Liver (tissue), 9 donors: ENCODE measurements around the gene HDAC3. TPM values are rescaled to one million over a fixed set of nuclear protein-coding genes. Genes with fewer than 3 reads are reported as not detected.

Source experiments
- DNase-seq: peaks from one replicate; pipeline ENCODE4 v3.0.0-alpha.2; 2017; ENCODE audit warnings: low spot score
- H3K27ac ChIP-seq, 2 donors: one replicate each; pipeline ENCODE4 v1.7.0; 2013; ENCODE audit warnings: inconsistent platforms in 2 of 2, low read length in 2 of 2, control low read depth in 1 of 2, low read depth in 1 of 2, mild to moderate bottlenecking in 1 of 2
- H3K27me3 ChIP-seq, 4 donors: one replicate each; pipeline versions ENCODE4 v1.6.1 to v1.7.0; 2013; ENCODE audit warnings: low read length in 3 of 4, inconsistent platforms in 1 of 4, mild to moderate bottlenecking in 1 of 4, moderate library complexity in 1 of 4; ENCODE audit not compliant: control insufficient read depth in 4 of 4, insufficient read depth in 4 of 4
- H3K36me3 ChIP-seq, 4 donors: one replicate each; pipeline versions ENCODE4 v1.6.1 to v1.7.0; 2013; ENCODE audit warnings: low read length in 3 of 4, mild to moderate bottlenecking in 3 of 4, low read depth in 1 of 4, moderate library complexity in 1 of 4; ENCODE audit not compliant: control insufficient read depth in 4 of 4, insufficient read depth in 3 of 4
- H3K4me1 ChIP-seq, 4 donors: one replicate each; pipeline versions ENCODE4 v1.6.1 to v1.7.0; 2013; ENCODE audit warnings: low read length in 3 of 4, mild to moderate bottlenecking in 3 of 4, moderate library complexity in 1 of 4; ENCODE audit not compliant: control insufficient read depth in 4 of 4, insufficient read depth in 4 of 4
- H3K4me3 ChIP-seq, 3 donors: one replicate each; pipeline versions ENCODE4 v1.6.1 to v1.7.0; 2013; ENCODE audit warnings: low read length in 3 of 3, control low read depth in 1 of 3, low read depth in 1 of 3, mild to moderate bottlenecking in 1 of 3
- H3K9ac ChIP-seq, 2 donors: one replicate each; pipeline ENCODE4 v1.7.0; 2013; ENCODE audit warnings: low read length in 2 of 2, mild to moderate bottlenecking in 2 of 2, moderate library complexity in 2 of 2, control low read depth in 1 of 2, low read depth in 1 of 2
- H3K9me3 ChIP-seq, 4 donors: one replicate each; pipeline versions ENCODE4 v1.6.1 to v1.7.0; 2013; ENCODE audit warnings: low read length in 3 of 4; ENCODE audit not compliant: control insufficient read depth in 4 of 4
- EGR1 ChIP-seq, 2 donors: IDR thresholded peaks; 2 replicates each; pipeline ENCODE4 v1.6.1; 2016 to 2018; ENCODE audit warnings: antibody characterized with exemption in 2 of 2, low read depth in 2 of 2
- FOXA2 ChIP-seq: IDR thresholded peaks from 2 replicates; pipeline ENCODE4 v1.6.1; 2016; ENCODE audit warnings: antibody characterized with exemption
- HNF4G ChIP-seq: IDR thresholded peaks from 2 replicates; pipeline ENCODE4 v1.6.1; 2016; ENCODE audit warnings: antibody characterized with exemption
- JUND ChIP-seq, 2 donors: IDR thresholded peaks; 2 replicates each; pipeline ENCODE4 v1.6.1; 2016; ENCODE audit warnings: antibody characterized with exemption in 2 of 2
- NR2F2 ChIP-seq: IDR thresholded peaks from 2 replicates; pipeline ENCODE4 v1.6.1; 2016; ENCODE audit warnings: antibody characterized with exemption
- RAD21 ChIP-seq, 2 donors: IDR thresholded peaks; 2 replicates each; pipeline ENCODE4 v1.6.1; 2016; ENCODE audit warnings: antibody characterized with exemption in 2 of 2, mild to moderate bottlenecking in 2 of 2
- SP1 ChIP-seq: IDR thresholded peaks from 2 replicates; pipeline ENCODE4 v1.6.1; 2018; ENCODE audit warnings: antibody characterized with exemption, mild to moderate bottlenecking
- TAF1 ChIP-seq: conservative IDR thresholded peaks from 2 replicates; pipeline ENCODE4 v1.6.1; 2016; ENCODE audit warnings: antibody characterized with exemption, mild to moderate bottlenecking
- YY1 ChIP-seq: IDR thresholded peaks from 2 replicates; pipeline ENCODE4 v1.6.1; 2016; ENCODE audit warnings: antibody characterized with exemption, mild to moderate bottlenecking
- WGBS: extraction: QIAGEN DNeasy Blood & Tissue Kit; methylation state at CpG from one replicate; pipeline ENCODE4 v1.1.7; 2013; 5-methylcytosine and 5-hydroxymethylcytosine counted together
- polyA plus RNA-seq, 2 donors: library from polyadenylated mRNA; stranded (reverse) in 1 of 2; unstranded in 1 of 2; fragments of 200-250 nt in 1 of 2; fragments of >200 nt in 1 of 2; fragmentation: Nextera tagmentation in 1 of 2; extraction: Ambion mirVana in 1 of 2; gene quantifications; one replicate each; pipeline versions ENCODE4 v1.2.1 to v1.2.3, GENCODE V29; 2013 to 2015
- total RNA-seq, 2 donors: library from RNA; depleted of rRNA; stranded (reverse); fragments of >200 nt; gene quantifications; one replicate each; pipeline ENCODE4 v1.2.3, GENCODE V29; 2014
- TF ChIP-seq, protein P1 (sequence below): IDR thresholded peaks from 2 replicates; pipeline ENCODE4 v1.6.1; 2016; ENCODE audit warnings: antibody characterized with exemption, mild to moderate bottlenecking
- TF ChIP-seq, protein P2 (sequence below): IDR thresholded peaks from 2 replicates; pipeline ENCODE4 v1.6.1; 2016; ENCODE audit warnings: antibody characterized with exemption
- TF ChIP-seq, protein P3 (sequence below): IDR thresholded peaks from 2 replicates; pipeline ENCODE4 v1.6.1; 2016; ENCODE audit warnings: antibody characterized with exemption
- donor health status: healthy.
- donor health status: healthy.
- donor health status: healthy.
- donor health status: healthy.
- donor health status: healthy.

The HDAC3 gene
- total and polyA plus RNA-seq, 4 donors = 20.1 to 45.3 (median 35.1) TPM

DNA sequence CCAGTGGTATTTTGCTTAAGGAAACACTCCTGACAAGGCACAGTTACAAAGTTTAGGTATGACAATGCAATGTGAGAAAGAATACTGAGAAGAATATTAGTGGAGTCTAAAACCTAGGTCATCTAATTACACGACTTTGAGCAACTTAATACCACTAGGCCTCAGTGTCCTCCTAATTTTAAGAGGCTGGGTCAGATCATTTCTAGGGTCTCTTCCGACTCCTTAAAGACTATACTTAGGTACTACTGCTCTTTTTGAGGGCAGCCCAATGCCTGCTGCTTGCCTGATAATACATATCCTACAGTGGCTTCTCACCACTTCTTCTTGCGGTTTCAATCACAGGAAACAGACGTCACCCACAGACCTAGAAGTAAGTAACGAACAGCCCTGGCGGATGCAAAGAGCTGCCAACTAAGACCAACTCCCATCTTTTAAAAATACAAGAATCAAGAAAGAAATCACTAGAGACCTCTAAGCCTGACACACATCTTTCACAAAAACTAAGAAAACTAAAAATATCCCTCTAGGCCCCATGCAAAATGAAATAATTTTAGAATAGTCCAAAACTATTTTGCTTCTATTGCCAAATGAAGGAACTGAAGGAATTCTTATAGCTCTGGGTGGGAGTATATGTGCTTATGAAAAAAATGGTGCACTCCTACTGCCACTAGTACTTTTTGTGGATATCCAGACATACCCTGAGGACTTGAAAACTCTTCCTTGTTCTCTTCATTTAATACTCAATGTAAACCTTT lies 30.9 kb downstream of the HDAC3 start (continued):
- TF ChIP-seq, protein P1, sequence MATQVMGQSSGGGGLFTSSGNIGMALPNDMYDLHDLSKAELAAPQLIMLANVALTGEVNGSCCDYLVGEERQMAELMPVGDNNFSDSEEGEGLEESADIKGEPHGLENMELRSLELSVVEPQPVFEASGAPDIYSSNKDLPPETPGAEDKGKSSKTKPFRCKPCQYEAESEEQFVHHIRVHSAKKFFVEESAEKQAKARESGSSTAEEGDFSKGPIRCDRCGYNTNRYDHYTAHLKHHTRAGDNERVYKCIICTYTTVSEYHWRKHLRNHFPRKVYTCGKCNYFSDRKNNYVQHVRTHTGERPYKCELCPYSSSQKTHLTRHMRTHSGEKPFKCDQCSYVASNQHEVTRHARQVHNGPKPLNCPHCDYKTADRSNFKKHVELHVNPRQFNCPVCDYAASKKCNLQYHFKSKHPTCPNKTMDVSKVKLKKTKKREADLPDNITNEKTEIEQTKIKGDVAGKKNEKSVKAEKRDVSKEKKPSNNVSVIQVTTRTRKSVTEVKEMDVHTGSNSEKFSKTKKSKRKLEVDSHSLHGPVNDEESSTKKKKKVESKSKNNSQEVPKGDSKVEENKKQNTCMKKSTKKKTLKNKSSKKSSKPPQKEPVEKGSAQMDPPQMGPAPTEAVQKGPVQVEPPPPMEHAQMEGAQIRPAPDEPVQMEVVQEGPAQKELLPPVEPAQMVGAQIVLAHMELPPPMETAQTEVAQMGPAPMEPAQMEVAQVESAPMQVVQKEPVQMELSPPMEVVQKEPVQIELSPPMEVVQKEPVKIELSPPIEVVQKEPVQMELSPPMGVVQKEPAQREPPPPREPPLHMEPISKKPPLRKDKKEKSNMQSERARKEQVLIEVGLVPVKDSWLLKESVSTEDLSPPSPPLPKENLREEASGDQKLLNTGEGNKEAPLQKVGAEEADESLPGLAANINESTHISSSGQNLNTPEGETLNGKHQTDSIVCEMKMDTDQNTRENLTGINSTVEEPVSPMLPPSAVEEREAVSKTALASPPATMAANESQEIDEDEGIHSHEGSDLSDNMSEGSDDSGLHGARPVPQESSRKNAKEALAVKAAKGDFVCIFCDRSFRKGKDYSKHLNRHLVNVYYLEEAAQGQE = no peak
- TF ChIP-seq TAF1 = no peak

DNA sequence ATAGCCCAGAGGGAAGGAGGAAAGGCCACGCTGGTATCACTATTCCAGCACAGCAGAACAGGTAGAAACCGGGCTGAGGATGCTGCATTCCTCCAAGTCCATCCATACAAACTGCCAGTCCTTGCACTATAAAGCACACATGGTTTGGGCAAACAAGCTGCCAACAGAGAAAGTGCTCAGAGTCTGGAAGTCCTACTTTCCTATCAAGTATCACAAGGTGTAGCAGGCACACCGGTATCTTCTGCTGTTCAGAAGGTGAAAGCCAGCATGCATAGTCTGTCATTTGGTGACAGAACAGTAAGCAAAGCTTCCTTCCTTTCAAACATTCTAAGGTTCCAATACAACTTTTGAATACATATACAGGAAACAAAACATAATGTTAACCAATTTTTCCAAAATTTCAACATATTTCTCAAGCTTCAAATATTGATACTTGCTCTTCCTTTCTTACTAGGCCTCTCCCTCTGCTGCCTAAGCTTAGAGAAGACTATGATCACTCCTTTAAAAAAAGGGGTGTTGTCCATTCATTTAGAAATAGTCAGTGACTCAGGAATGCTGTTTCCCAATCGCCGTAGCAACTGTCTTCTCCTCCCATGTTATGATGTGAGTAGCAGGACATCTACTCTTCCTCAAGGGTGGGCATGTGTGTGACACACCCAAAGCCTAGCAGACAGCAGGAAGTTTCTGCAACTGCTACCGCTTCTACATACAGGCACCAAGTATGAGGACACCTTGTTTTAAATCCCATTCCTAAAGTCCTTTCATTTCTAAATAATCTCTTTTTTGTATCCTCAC lies 32.5 kb downstream of the HDAC3 start:
- H3K4me3 ChIP-seq = no peak overlapping the region
- peak; percentile 40 for DNase-seq
- no peaks in the 10 kb centered on the region for H3K9me3 ChIP-seq
- TF ChIP-seq NR2F2 (no peak), EGR1 (IDR thresholded peaks at IDR 0.05; ENCODE audit: low read depth in 2 of 2) (no peak), RAD21 (IDR thresholded peaks at IDR 0.05) (no peak), YY1 (no peak), SP1 (no peak), FOXA2 (no peak), JUND (IDR thresholded peaks at IDR 0.05) (no peak)
- TF ChIP-seq, protein P1 = no peak
- TF ChIP-seq, protein P2, sequence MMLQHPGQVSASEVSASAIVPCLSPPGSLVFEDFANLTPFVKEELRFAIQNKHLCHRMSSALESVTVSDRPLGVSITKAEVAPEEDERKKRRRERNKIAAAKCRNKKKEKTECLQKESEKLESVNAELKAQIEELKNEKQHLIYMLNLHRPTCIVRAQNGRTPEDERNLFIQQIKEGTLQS = no peak
- WGBS = 62% methylated on average over 6 of the region's 6 CpGs
- peaks cover 10 to 61% (median 43%) of the 10 kb centered on the region in 4 donors for H3K4me1 ChIP-seq
- no peaks in the 10 kb centered on the region for H3K36me3 ChIP-seq
- no peaks in the 10 kb centered on the region for H3K27me3 ChIP-seq
- H3K27ac ChIP-seq = no peak overlapping the region
- no peak overlapping the region for H3K9ac ChIP-seq

DNA sequence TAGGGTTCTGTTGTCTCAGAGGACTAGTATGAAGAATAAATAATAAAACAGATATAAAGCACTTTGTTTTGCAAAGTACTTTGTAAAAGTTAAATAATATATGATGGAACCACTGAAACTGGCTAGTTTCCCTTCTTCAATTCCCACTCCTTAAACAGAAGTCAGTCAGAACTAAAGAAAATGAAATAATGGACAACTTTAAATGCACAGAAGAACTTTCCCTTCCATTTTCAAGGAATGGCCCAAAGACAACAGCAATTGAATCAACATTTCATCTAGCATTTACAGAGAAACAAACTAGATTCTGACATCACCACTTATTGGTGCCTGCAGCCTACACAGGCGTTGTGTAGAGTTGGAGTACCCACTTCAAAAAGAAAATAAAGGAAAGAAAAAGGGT lies 34.0 kb downstream of the HDAC3 start:
- Histone ChIP-seq H3K9ac (no peak overlapping the region), H3K4me1 (peaks cover 7 to 54% (median 37%) of the 10 kb centered on the region in 4 donors), H3K9me3 (no peaks in the 10 kb centered on the region), H3K27me3 (no peaks in the 10 kb centered on the region), H3K36me3 (no peaks in the 10 kb centered on the region), H3K4me3 (no peak overlapping the region), H3K27ac (no peak overlapping the region)
- TF ChIP-seq, protein P1 = no peak
- no peak for TF ChIP-seq HNF4G
- TF ChIP-seq, protein P3, sequence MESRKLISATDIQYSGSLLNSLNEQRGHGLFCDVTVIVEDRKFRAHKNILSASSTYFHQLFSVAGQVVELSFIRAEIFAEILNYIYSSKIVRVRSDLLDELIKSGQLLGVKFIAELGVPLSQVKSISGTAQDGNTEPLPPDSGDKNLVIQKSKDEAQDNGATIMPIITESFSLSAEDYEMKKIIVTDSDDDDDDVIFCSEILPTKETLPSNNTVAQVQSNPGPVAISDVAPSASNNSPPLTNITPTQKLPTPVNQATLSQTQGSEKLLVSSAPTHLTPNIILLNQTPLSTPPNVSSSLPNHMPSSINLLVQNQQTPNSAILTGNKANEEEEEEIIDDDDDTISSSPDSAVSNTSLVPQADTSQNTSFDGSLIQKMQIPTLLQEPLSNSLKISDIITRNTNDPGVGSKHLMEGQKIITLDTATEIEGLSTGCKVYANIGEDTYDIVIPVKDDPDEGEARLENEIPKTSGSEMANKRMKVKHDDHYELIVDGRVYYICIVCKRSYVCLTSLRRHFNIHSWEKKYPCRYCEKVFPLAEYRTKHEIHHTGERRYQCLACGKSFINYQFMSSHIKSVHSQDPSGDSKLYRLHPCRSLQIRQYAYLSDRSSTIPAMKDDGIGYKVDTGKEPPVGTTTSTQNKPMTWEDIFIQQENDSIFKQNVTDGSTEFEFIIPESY = no peak
- no peak for TF ChIP-seq JUND (IDR thresholded peaks at IDR 0.05)
- no peak for DNase-seq
- WGBS = 95% methylated on average over 1 of the region's 1 CpG
